Coronary artery (tissue), 2 donors: ENCODE results near the gene SUN1.

Source experiments
- DNase-seq: peaks from one replicate; pipeline ENCODE4 v3.0.0-alpha.2; 2017; ENCODE audit warnings: low spot score
- H3K27ac ChIP-seq, 2 donors: fragments of 200-600 bp; sonication (generic); one replicate each; pipeline ENCODE4 v1.5.1; 2016 to 2019
- H3K4me3 ChIP-seq: fragments of 200-600 bp; sonication (generic); 2 replicates; pipeline ENCODE4 v1.5.1; 2016; ENCODE audit warnings: mild to moderate bottlenecking, moderate library complexity
- TF ChIP-seq, protein P1 (sequence below): fragments of 200-600 bp; sonication (generic); IDR thresholded peaks from one replicate; pipeline ENCODE4 v1.5.1; 2019; ENCODE audit warnings: antibody characterized with exemption

The SUN1 gene

GRCh38 chr7:883055-884021 is 51.1 kb downstream of the SUN1 start:
- H3K27ac ChIP-seq: no peak overlapping the region

GRCh38 chr7:884191-885003 is 52.1 kb downstream of the SUN1 start:
- H3K4me3 ChIP-seq: no peak overlapping the region
- TF ChIP-seq, protein P1, sequence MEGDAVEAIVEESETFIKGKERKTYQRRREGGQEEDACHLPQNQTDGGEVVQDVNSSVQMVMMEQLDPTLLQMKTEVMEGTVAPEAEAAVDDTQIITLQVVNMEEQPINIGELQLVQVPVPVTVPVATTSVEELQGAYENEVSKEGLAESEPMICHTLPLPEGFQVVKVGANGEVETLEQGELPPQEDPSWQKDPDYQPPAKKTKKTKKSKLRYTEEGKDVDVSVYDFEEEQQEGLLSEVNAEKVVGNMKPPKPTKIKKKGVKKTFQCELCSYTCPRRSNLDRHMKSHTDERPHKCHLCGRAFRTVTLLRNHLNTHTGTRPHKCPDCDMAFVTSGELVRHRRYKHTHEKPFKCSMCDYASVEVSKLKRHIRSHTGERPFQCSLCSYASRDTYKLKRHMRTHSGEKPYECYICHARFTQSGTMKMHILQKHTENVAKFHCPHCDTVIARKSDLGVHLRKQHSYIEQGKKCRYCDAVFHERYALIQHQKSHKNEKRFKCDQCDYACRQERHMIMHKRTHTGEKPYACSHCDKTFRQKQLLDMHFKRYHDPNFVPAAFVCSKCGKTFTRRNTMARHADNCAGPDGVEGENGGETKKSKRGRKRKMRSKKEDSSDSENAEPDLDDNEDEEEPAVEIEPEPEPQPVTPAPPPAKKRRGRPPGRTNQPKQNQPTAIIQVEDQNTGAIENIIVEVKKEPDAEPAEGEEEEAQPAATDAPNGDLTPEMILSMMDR: no peak
- no peak overlapping the region for H3K27ac ChIP-seq
- DNase-seq: no peak

More at GRCh38 chr7:883055-884021, 51.1 kb downstream of the SUN1 start:
- TF ChIP-seq, protein P1: no peak
- no peak for DNase-seq
- no peak overlapping the region for H3K4me3 ChIP-seq

GRCh38 chr7:885261-885892 is 53.1 kb downstream of the SUN1 start:
- DNase-seq: no peak
- H3K4me3 ChIP-seq: no peak overlapping the region
- TF ChIP-seq, protein P1: no peak
- H3K27ac ChIP-seq: no peak overlapping the region

- no peak for DNase-seq
- TF ChIP-seq, protein P1: no peak
- Histone ChIP-seq H3K27ac (no peak overlapping the region), H3K4me3 (no peak overlapping the region)
These were observed 53.8 kb downstream of the SUN1 start for GRCh38 chr7:885893-886625.

- no peak for DNase-seq
- TF ChIP-seq, protein P1: no peak
- no peak overlapping the region for H3K4me3 ChIP-seq
- no peak overlapping the region for H3K27ac ChIP-seq
These were observed 54.6 kb downstream of the SUN1 start for GRCh38 chr7:886626-887487.

- no peak overlapping the region for H3K27ac ChIP-seq
- no peak overlapping the region for H3K4me3 ChIP-seq
- TF ChIP-seq, protein P1: no peak
- DNase-seq: no peak
These were observed 55.2 kb downstream of the SUN1 start for GRCh38 chr7:887488-887820.
